K562 (cell line): ENCODE data around the gene NR3C1. TPM values are rescaled to one million over a fixed set of nuclear protein-coding genes. Genes with fewer than 3 reads are reported as not detected.

Experiments
- ATAC-seq: fragments of 200-7000 bp; cut with Tn5 transposase; 3 replicates; pipeline ENCODE4 v1.9.1; 2020; ENCODE audit warnings: moderate library complexity
- BruUV-seq: library from RNA; stranded (reverse); fragments of 400-500 nt; replicated peaks from 2 replicates; lab custom pipeline; 2021; lab: Mats Ljungman, UMichigan
- CTCF ChIA-PET: fragments of 300-600 bp; formaldehyde crosslinking; extraction: SDS; loops from one replicate; lab custom pipeline; 2021; ENCODE audit warnings: low intra/inter-chr PET ratio; lab: Yijun Ruan, JAX
- POLR2A ChIA-PET: fragments of 300-600, 350-650 bp; sonication (Branson Sonifier 250); formaldehyde crosslinking; extraction: SDS; loops from one replicate; lab custom pipeline; 2021; ENCODE audit warnings: antibody characterized with exemption, inconsistent platforms; lab: Yijun Ruan, JAX
- DNase-seq, 4 experiments: peaks; one replicate each; pipeline versions ENCODE4 v3.0.0 to v3.0.0-alpha.2; 2011 to 2018; ENCODE audit warnings: low spot score in 3 of 4, mixed read lengths in 3 of 4; ENCODE audit errors: extremely low read depth in 1 of 4
- FAIRE-seq: peaks from 2 replicates; lab custom pipeline; 2011; peaks lifted over from hg19 to GRCh38; lab: Jason Lieb, UNC
- H2AFZ ChIP-seq: 2 replicates; pipeline ENCODE4 v1.6.0; 2011; ENCODE audit warnings: low read depth, low read length, control low read depth, inconsistent platforms
- H3K27ac ChIP-seq: fragments of 200-600 bp; 3 replicates; pipeline ENCODE4 v1.8.0; 2011; ENCODE audit warnings: low read depth, mild to moderate bottlenecking, control low read depth, inconsistent platforms, low read length, moderate library complexity, mixed read lengths; ENCODE audit errors: extremely low read depth
- H3K27me3 ChIP-seq, 2 experiments: fragments of 300-600 bp in 1 of 2; 2 replicates in 1 of 2; 3 replicates in 1 of 2; pipeline versions ENCODE4 v1.6.0 to v1.8.0; 2011; ENCODE audit warnings: inconsistent platforms in 2 of 2, low read length in 2 of 2, mild to moderate bottlenecking in 1 of 2, mixed read lengths in 1 of 2, moderate library complexity in 1 of 2; ENCODE audit not compliant: control insufficient read depth in 2 of 2, insufficient read depth in 2 of 2
- H3K36me3 ChIP-seq: fragments of 300-600 bp; 3 replicates; pipeline ENCODE4 v1.8.0; 2011; ENCODE audit warnings: mild to moderate bottlenecking, low read length, inconsistent platforms; ENCODE audit not compliant: control insufficient read depth, insufficient read depth
- H3K4me1 ChIP-seq, 2 experiments: fragments of 200-600 bp in 1 of 2; replicated peaks in 1 of 2; 2 replicates in 1 of 2; 3 replicates in 1 of 2; pipeline versions ENCODE4 v1.5.1 to v1.8.0; 2011; ENCODE audit warnings: inconsistent platforms in 2 of 2, low read length in 2 of 2, mild to moderate bottlenecking in 1 of 2, mixed read lengths in 1 of 2, moderate library complexity in 1 of 2; ENCODE audit not compliant: control insufficient read depth in 2 of 2, insufficient read depth in 2 of 2
- H3K4me2 ChIP-seq: 2 replicates; pipeline ENCODE4 v1.6.1; 2011; ENCODE audit warnings: low read length, control low read depth, inconsistent platforms, mixed read lengths; ENCODE audit not compliant: insufficient read depth
- H3K4me3 ChIP-seq: fragments of 200-600 bp; sonication (generic), shearing (Covaris generic); 2 replicates; pipeline ENCODE4 v1.5.1; 2016; ENCODE audit warnings: control low read depth, inconsistent platforms
- H3K79me2 ChIP-seq: fragments of 200-600 bp; 3 replicates; pipeline ENCODE4 v1.8.0; 2011; ENCODE audit warnings: low read length, inconsistent platforms; ENCODE audit not compliant: control insufficient read depth, insufficient read depth
- H3K9ac ChIP-seq, 2 experiments: 2 replicates each; pipeline versions ENCODE4 v1.6.0 to v1.6.1; 2011; ENCODE audit warnings: low read depth in 2 of 2, low read length in 2 of 2, control low read depth in 1 of 2, inconsistent platforms in 1 of 2, mild to moderate bottlenecking in 1 of 2, mixed read lengths in 1 of 2; ENCODE audit not compliant: insufficient read depth in 1 of 2
- H3K9me1 ChIP-seq: one replicate; pipeline ENCODE4 v1.6.0; 2011; ENCODE audit warnings: inconsistent platforms, mild to moderate bottlenecking, low read length, moderate library complexity; ENCODE audit not compliant: control insufficient read depth, insufficient read depth
- H3K9me3 ChIP-seq: replicated peaks from 2 replicates; pipeline ENCODE4 v1.5.1; 2011; ENCODE audit warnings: low read depth, low read length, inconsistent platforms; ENCODE audit not compliant: control insufficient read depth, insufficient read depth
- H4K20me1 ChIP-seq: replicated peaks from 2 replicates; pipeline ENCODE4 v1.6.1; 2011; ENCODE audit warnings: low read length, inconsistent platforms, mixed read lengths; ENCODE audit not compliant: control insufficient read depth, insufficient read depth
- CBX5 ChIP-seq: IDR thresholded peaks from 2 replicates; pipeline ENCODE4 v1.6.1; 2014; ENCODE audit warnings: low read depth, borderline replicate concordance
- FOXA1 ChIP-seq: fragments of 450-650 bp; IDR thresholded peaks from 2 replicates; pipeline ENCODE4 v1.6.1; 2016; ENCODE audit warnings: mild to moderate bottlenecking, borderline replicate concordance
- HBP1 ChIP-seq: fragments of 450-650 bp; formaldehyde crosslinking; IDR thresholded peaks from 2 replicates; pipeline ENCODE4 v1.4.0; 2022; ENCODE audit warnings: missing genetic modification characterization
- HDAC6 ChIP-seq: IDR thresholded peaks from 2 replicates; pipeline ENCODE4 v1.6.1; 2012; ENCODE audit warnings: low read depth, mild to moderate bottlenecking, control low read depth, inconsistent platforms, low read length, moderate library complexity
- HDAC8 ChIP-seq: fragments of 450-650 bp; IDR thresholded peaks from 2 replicates; pipeline ENCODE4 v1.6.1; 2016; ENCODE audit warnings: mild to moderate bottlenecking, missing genetic modification characterization, moderate library complexity, missing compliant biosample characterization
- HINFP ChIP-seq: fragments of 450-650 bp; conservative IDR thresholded peaks from 2 replicates; pipeline ENCODE4 v1.6.1; 2016; ENCODE audit warnings: missing genetic modification characterization, low read depth, mild to moderate bottlenecking, control low read depth, missing compliant biosample characterization
- HNRNPUL1 ChIP-seq: fragments of 200-400 bp; formaldehyde crosslinking; IDR thresholded peaks from 2 replicates; pipeline ENCODE4 v1.6.1; 2017; ENCODE audit warnings: low read length
- JUND ChIP-seq, 2 experiments: IDR thresholded peaks; 2 replicates in 1 of 2; 3 replicates in 1 of 2; pipeline ENCODE4 v1.6.1; 2011; ENCODE audit warnings: borderline replicate concordance in 2 of 2, low read depth in 2 of 2, low read length in 2 of 2, improper control_type of control experiment in 1 of 2, missing biosample characterization in 1 of 2, missing genetic modification characterization in 1 of 2, missing genetic modification reagents in 1 of 2
- NCOA2 ChIP-seq, 2 experiments: fragments of 450-650 bp; IDR thresholded peaks; 2 replicates each; pipeline ENCODE4 v1.6.1; 2018; ENCODE audit warnings: mild to moderate bottlenecking in 2 of 2, moderate library complexity in 1 of 2; ENCODE audit not compliant: partially characterized antibody in 2 of 2
- NRF1 ChIP-seq, 2 experiments: fragments of 450-650 bp; IDR thresholded peaks in 1 of 2; conservative IDR thresholded peaks in 1 of 2; 2 replicates each; pipeline ENCODE4 v1.6.1; 2014; ENCODE audit warnings: mild to moderate bottlenecking in 2 of 2
- PKNOX1 ChIP-seq: fragments of 450-650 bp; IDR thresholded peaks from 2 replicates; pipeline ENCODE4 v1.6.1; 2016
- SREBF1 ChIP-seq: fragments of 150-350 bp; IDR thresholded peaks from 2 replicates; pipeline ENCODE4 v1.6.1; 2014; ENCODE audit warnings: antibody characterized with exemption, low read depth, low read length, borderline replicate concordance
- SRF ChIP-seq, 2 experiments: fragments of 250-450, 450-650 bp in 1 of 2; sonication (Bioruptor Pico) in 1 of 2; sonication (generic) in 1 of 2; formaldehyde crosslinking; IDR thresholded peaks; 2 replicates each; pipeline versions ENCODE4 v1.5.0 to v1.5.1; 2020 to 2022; ENCODE audit warnings: mild to moderate bottlenecking in 1 of 2, missing genetic modification reagents in 1 of 2
- WHSC1 ChIP-seq: IDR thresholded peaks from one replicate; pipeline ENCODE4 v1.6.1; 2012; ENCODE audit warnings: low read length, control low read depth, inconsistent platforms
- ZKSCAN8 ChIP-seq: fragments of 200-800 bp; sonication (Bioruptor generic); IDR thresholded peaks from 2 replicates; pipeline ENCODE4 v1.6.1; 2016; ENCODE audit warnings: missing genetic modification characterization, missing compliant biosample characterization
- ZNF280B ChIP-seq: fragments of 250-450 bp; sonication (Bioruptor Pico); IDR thresholded peaks from 2 replicates; pipeline ENCODE4 v1.5.1; 2021; ENCODE audit warnings: mild to moderate bottlenecking
- WGBS: fragments of 100-300 bp; shearing (Covaris generic); methylation state at CpG from one replicate; pipeline ENCODE4 v1.1.6; 2016; ENCODE audit warnings: low coverage, mixed read lengths; ENCODE audit not compliant: insufficient coverage; ENCODE audit errors: missing lambda C conversion rate; 5-methylcytosine and 5-hydroxymethylcytosine counted together
- in situ Hi-C: fragments of 300-500 bp; cut with MboI; formaldehyde crosslinking; loops from 4 replicates; pipeline ENCODE4 v1.15.0; 2018; ENCODE audit warnings: inconsistent platforms, mixed read lengths
- intact Hi-C: fragments of 100-400 bp; cut with micrococcal nuclease; formaldehyde crosslinking; loops from 2 replicates; pipeline ENCODE4 v1.14.2; 2022
- polyA plus RNA-seq, 8 experiments: library from polyadenylated mRNA; depleted of rRNA in 4 of 8; stranded (reverse) in 5 of 8; unstranded in 3 of 8; fragments of >200 nt; fragmentation: Nextera tagmentation in 2 of 8; fragmentation: Illumina TruSeq in 1 of 8; extraction: Ambion mirVana in 2 of 8; extraction: Trizol in 1 of 8; gene quantifications; 2 replicates each; pipeline versions ENCODE4 v1.2.1 to v1.2.3, GENCODE V29; 2011 to 2014; ENCODE audit warnings: inconsistent platforms in 1 of 8, missing spikeins in 1 of 8
- total RNA-seq, 7 experiments: library from RNA; depleted of rRNA in 6 of 7; stranded (reverse); fragments of >200 nt in 6 of 7; fragmentation: Illumina TruSeq in 2 of 7; extraction: Trizol in 2 of 7; gene quantifications; 2 replicates each; pipeline versions ENCODE4 v1.2.1 to v1.2.3, GENCODE V29; 2011 to 2021; ENCODE audit warnings: low replicate concordance in 1 of 7

NR3C1 gene
- total and polyA plus RNA-seq, 9 of the 15 experiments (the other 6 are each of a cell fraction or from before 2014, with no cell fraction given), result 8.2 to 36.0 (median 15.0) TPM

- no TSS peak for BruUV-seq
- Histone ChIP-seq H3K4me3 (no peak overlapping the region), H3K79me2 (peaks cover 73% of the 10 kb centered on the region), H3K36me3 (no peaks in the 10 kb centered on the region; the same call in 2 of the 3 replicates), H3K27me3 (no peaks in the 10 kb centered on the region), H2AFZ (no peak overlapping the region), H3K9ac (no peak overlapping the region), H3K4me2 (no peak overlapping the region), H3K9me3 (no peaks in the 10 kb centered on the region), H3K4me1 (no peaks in the 10 kb centered on the region), H4K20me1 (no peaks in the 10 kb centered on the region), H3K9me1 (no peaks in the 10 kb centered on the region), H3K27ac (no peak overlapping the region)
- TF ChIP-seq HINFP (tag) (no peak), PKNOX1 (no peak), ZKSCAN8 (CRISPR knock-in tag) (no peak), HBP1 (CRISPR knock-in tag) (no peak), HDAC6 (no peak), FOXA1 (no peak), HDAC8 (tag) (no peak), CBX5 (no peak), NRF1 (conservative IDR thresholded peaks at IDR 0.05 in 1 of 2, IDR thresholded peaks at IDR 0.05 in 1 of 2) (no peak), NCOA2 (IDR thresholded peaks at IDR 0.05; ENCODE audit: partially characterized antibody in 2 of 2) (no peak), SREBF1 (no peak), ZNF280B (CRISPR knock-in tag) (no peak), HNRNPUL1 (no peak), JUND (IDR thresholded peaks at IDR 0.05; ENCODE audit: borderline replicate concordance, low read depth, low read length) (no peak), JUND (tag; IDR thresholded peaks at IDR 0.05; ENCODE audit: borderline replicate concordance, low read depth, low read length) (no peak), SRF (CRISPR knock-in tag; IDR thresholded peaks at IDR 0.05) (no peak), WHSC1 (no peak)
- DNase-seq, result no peak
- ChIA-PET POLR2A (no interaction called here), CTCF (no interaction called here)
- FAIRE-seq, result no peak
- ATAC-seq, result no peak
- 72% methylated on average over 4 of the region's 4 CpGs for WGBS
- intact Hi-C loops (no loop called here), in situ Hi-C loops (no loop called here)
Observed at GRCh38 chr5:143372187-143372829, 31.2 kb downstream of the NR3C1 start.
